DOHH2 (cell line): ENCODE results near the gene USP10.

ENCODE experiments used
- CTCF ChIP-seq: fragments of 200-600 bp; sonication (generic); IDR thresholded peaks from one replicate; pipeline ENCODE4 v1.5.1; 2014; ENCODE audit warnings: antibody characterized with exemption, mild to moderate bottlenecking, low read depth, low read length; ENCODE audit not compliant: poor library complexity, severe bottlenecking
- EZH2phosphoT487 ChIP-seq: fragments of 200-600 bp; sonication (generic); IDR thresholded peaks from 2 replicates; pipeline ENCODE4 v1.6.1; 2017; ENCODE audit warnings: borderline replicate concordance, mild to moderate bottlenecking, antibody characterized with exemption, low read length, moderate library complexity, mixed read lengths

- TF ChIP-seq CTCF (no peak), EZH2phosphoT487 (no peak)
Measured at GRCh38 chr16:84787263-84787622, 87.4 kb downstream of the USP10 start.
